Measurements from ENCODE around the gene DNAH14. TPM values are rescaled to one million over a fixed set of nuclear protein-coding genes. Genes with fewer than 3 reads are reported as not detected.

The DNAH14 gene
- total and polyA plus RNA-seq, 2 of the 8 experiments (the other 6 are each of a cell fraction or from before 2014, with no cell fraction given) = 8.4 to 40.7 TPM

DNA sequence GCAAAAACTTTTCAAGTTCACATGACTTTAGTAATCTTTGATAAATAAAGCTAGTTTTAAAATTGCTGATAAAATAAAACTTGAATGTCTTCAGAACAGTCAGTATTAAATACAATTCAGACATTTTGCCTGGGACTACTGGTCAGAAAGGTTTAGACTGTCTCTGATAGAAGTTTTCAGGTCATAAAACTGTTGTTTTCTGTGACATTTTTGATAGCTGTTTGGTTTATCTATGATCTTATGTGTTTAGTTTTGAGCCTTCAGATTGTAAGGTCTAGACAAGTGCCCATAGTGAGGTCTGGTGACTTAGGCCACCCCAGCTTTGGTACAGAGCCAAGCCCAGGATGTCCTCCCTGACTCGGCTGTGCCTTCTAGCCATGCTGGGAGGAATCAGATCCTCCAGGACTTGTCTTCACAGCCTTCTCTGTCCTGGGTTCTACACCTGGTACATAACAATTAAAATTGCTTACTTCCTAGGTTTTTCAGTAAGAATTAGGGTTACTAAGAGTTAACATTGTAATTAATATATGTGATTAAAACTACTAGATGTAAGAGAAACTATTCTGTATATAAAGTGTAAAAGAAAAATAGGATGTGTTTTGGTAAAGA lies 15.1 kb upstream of the DNAH14 start:
- DNase-seq (ENCODE audit: low read depth in 1 of 2, low spot score in 2 of 2) = no peak
- Histone ChIP-seq H3K27ac (ENCODE audit: low read depth, low read length) (no peak overlapping the region), H3K4me2 (ENCODE audit: insufficient read depth in 1 of 2, low read depth in 2 of 2, low read length in 2 of 2) (no peak overlapping the region), H3K9me3 (ENCODE audit: insufficient read depth in 2 of 2, low read depth in 1 of 2, low read length in 1 of 2) (peaks cover 20 to 22% of the 10 kb centered on the region in 2 experiments), H2BK20ac (ENCODE audit: low read length) (no peak overlapping the region), H3K4ac (replicated peaks; ENCODE audit: insufficient read length, low read depth, low read length) (no peak overlapping the region), H3K79me1 (ENCODE audit: low read depth, low read length) (no peaks in the 10 kb centered on the region), H4K20me1 (replicated peaks in 1 of 2; ENCODE audit: control insufficient read depth in 1 of 2, insufficient read depth in 2 of 2, low read length in 2 of 2) (no peaks in the 10 kb centered on the region), H2BK120ac (replicated peaks; ENCODE audit: low read depth, low read length) (no peak overlapping the region), H4K8ac (ENCODE audit: extremely low read depth, insufficient read depth, low read length) (no peak overlapping the region), H3K23me2 (ENCODE audit: low read depth, low read length) (no peaks in the 10 kb centered on the region), H3K79me2 (ENCODE audit: control insufficient read depth in 1 of 2, insufficient read depth in 2 of 2, low read length in 2 of 2) (no peaks in the 10 kb centered on the region; a peak in 1 of 4 replicates), H2BK15ac (ENCODE audit: low read length) (no peak overlapping the region), H3K23ac (ENCODE audit: insufficient read length) (no peak overlapping the region), H2BK5ac (ENCODE audit: low read depth, low read length) (no peak overlapping the region), H2BK12ac (ENCODE audit: low read depth, low read length) (no peak overlapping the region), H4K5ac (ENCODE audit: insufficient read length, low read depth, low read length) (no peak overlapping the region), H3K27me3 (replicated peaks in 1 of 4; ENCODE audit: control insufficient read depth in 3 of 4, extremely low read depth in 1 of 4, insufficient read depth in 3 of 4, low read length in 3 of 4) (no peaks in the 10 kb centered on the region), H3K18ac (ENCODE audit: extremely low read depth, low read length) (no peak overlapping the region), H3K14ac (ENCODE audit: insufficient read length) (no peak overlapping the region), H3K4me3 (ENCODE audit: extremely low read depth in 1 of 4, insufficient read depth in 2 of 4, low read depth in 3 of 4, low read length in 4 of 4) (no peak overlapping the region), H4K91ac (replicated peaks; ENCODE audit: insufficient read length, low read length) (no peak overlapping the region), H2AK5ac (ENCODE audit: low read depth, low read length) (no peak overlapping the region), H3K4me1 (replicated peaks in 1 of 4; ENCODE audit: control insufficient read depth in 3 of 4, insufficient read depth in 4 of 4, low read length in 3 of 4) (no peaks in the 10 kb centered on the region), H2AFZ (ENCODE audit: low read length) (no peak overlapping the region), H3K36me3 (ENCODE audit: control insufficient read depth in 2 of 4, insufficient read depth in 4 of 4, low read length in 3 of 4) (no peaks in the 10 kb centered on the region; a peak in 2 of 8 replicates), H3K56ac (replicated peaks; ENCODE audit: insufficient read length, low read depth, low read length) (no peak overlapping the region), H3K9ac (replicated peaks in 1 of 4; ENCODE audit: extremely low read depth in 1 of 4, low read depth in 3 of 4, low read length in 3 of 4) (no peak overlapping the region)
- no peak for FAIRE-seq
- POLR2A ChIA-PET (ENCODE audit: partially characterized antibody) = no interaction called here
- CTCF ChIA-PET (ENCODE audit: partially characterized antibody) = interaction anchor here (2.2 kb wide), 1 partner anchor 9 kb away, joined by 13 read pairs; no protein-coding TSS in a partner anchor
- WGBS, 2 experiments (ENCODE audit: extremely low coverage in 1 of 2, insufficient coverage in 1 of 2, insufficient read length in 1 of 2, insufficient replicate concordance in 2 of 2, low coverage in 1 of 2, low lambda C conversion rate in 2 of 2, missing lambda C conversion rate in 1 of 2) = 87% methylated on average over 1 of the region's 1 CpG; no CpG with 5 or more reads in 1 of the 2 experiments
- TF ChIP-seq ASH2L (IDR thresholded peaks at IDR 0.05; ENCODE audit: low read length) (no peak), RFX5 (IDR thresholded peaks at IDR 0.05; ENCODE audit: borderline replicate concordance, low read depth, low read length) (no peak)

All from H1 (cell line).